Fibroblast of pulmonary artery (primary cell): ENCODE results near the gene CD22.
A peak's percentile ranks its signal among the peaks of the same experiment; 100 is the strongest.

Source experiments
- DNase-seq: peaks from one replicate; pipeline ENCODE4 v3.0.0-alpha.2; 2010; ENCODE audit warnings: low read depth
- H3K4me3 ChIP-seq: replicated peaks from 2 replicates; pipeline ENCODE4 v1.5.1; 2011; ENCODE audit warnings: low read depth, mild to moderate bottlenecking, control low read depth, low read length, moderate library complexity
- CTCF ChIP-seq: IDR thresholded peaks from 2 replicates; pipeline ENCODE4 v1.5.1; 2011; ENCODE audit warnings: mild to moderate bottlenecking, control low read depth, low read length, inconsistent platforms; ENCODE audit errors: missing control alignments

CD22 gene

GRCh38 chr19:35320065-35320713 lies 8.8 kb upstream of the CD22 start:
- TF ChIP-seq CTCF, result no peak
- H3K4me3 ChIP-seq, result no peak overlapping the region
- no peak for DNase-seq

- TF ChIP-seq CTCF, result no peak
- DNase-seq, result no peak
- no peak overlapping the region for H3K4me3 ChIP-seq
These were observed 7.7 kb upstream of the CD22 start for GRCh38 chr19:35321291-35321690.

- H3K4me3 ChIP-seq, result no peak overlapping the region
- DNase-seq, result no peak
- TF ChIP-seq CTCF, result no peak
These were observed 7.0 kb upstream of the CD22 start for GRCh38 chr19:35322014-35322413.

GRCh38 chr19:35327642-35328041 lies 1.3 kb upstream of the CD22 start:
- TF ChIP-seq CTCF, result peak; percentile 26
- no peak overlapping the region for H3K4me3 ChIP-seq
- no peak for DNase-seq

GRCh38 chr19:35329323-35329722 lies 336 bp downstream of the CD22 start:
- no peak for DNase-seq
- H3K4me3 ChIP-seq, result no peak overlapping the region
- no peak for TF ChIP-seq CTCF

GRCh38 chr19:35330475-35330874 lies 1.5 kb downstream of the CD22 start:
- H3K4me3 ChIP-seq, result no peak overlapping the region
- no peak for DNase-seq
- TF ChIP-seq CTCF, result no peak

- no peak for DNase-seq
- TF ChIP-seq CTCF, result no peak
- no peak overlapping the region for H3K4me3 ChIP-seq
These were observed 2.7 kb downstream of the CD22 start for GRCh38 chr19:35331551-35332214.
